SK-N-SH treated with all-trans-retinoic acid at 6 μM for 48 hours (cell line): ENCODE measurements around the gene GCC1.

Experiments used
- CREB5 ChIP-seq: fragments of 250-450 bp; sonication (Bioruptor Pico); IDR thresholded peaks from 2 replicates; pipeline ENCODE4 v1.5.1; 2020; ENCODE audit warnings: low read depth, mild to moderate bottlenecking, moderate library complexity
- CSDC2 ChIP-seq: fragments of 250-450 bp; sonication (Bioruptor Pico); IDR thresholded peaks from 2 replicates; pipeline ENCODE4 v1.5.0; 2020; ENCODE audit warnings: mild to moderate bottlenecking, moderate library complexity
- ESRRG ChIP-seq: fragments of 250-450 bp; sonication (Bioruptor Pico); IDR thresholded peaks from 2 replicates; pipeline ENCODE4 v1.6.1; 2021; ENCODE audit warnings: mild to moderate bottlenecking
- GLIS3 ChIP-seq: fragments of 250-450 bp; sonication (Bioruptor Pico); IDR thresholded peaks from 2 replicates; pipeline ENCODE4 v1.5.0; 2020; ENCODE audit warnings: mild to moderate bottlenecking, moderate library complexity
- OSR1 ChIP-seq: fragments of 250-450 bp; sonication (Bioruptor Pico); IDR thresholded peaks from 2 replicates; pipeline ENCODE4 v1.8.0; 2022; ENCODE audit warnings: moderate library complexity, mild to moderate bottlenecking, inconsistent platforms
- PATZ1 ChIP-seq: fragments of 250-450 bp; sonication (Bioruptor Pico); IDR thresholded peaks from 2 replicates; pipeline ENCODE4 v1.8.0; 2020; ENCODE audit warnings: mild to moderate bottlenecking, moderate library complexity, borderline replicate concordance
- POU6F1 ChIP-seq: fragments of 250-450 bp; sonication (Bioruptor Pico); IDR thresholded peaks from 2 replicates; pipeline ENCODE4 v1.8.0; 2021; ENCODE audit warnings: low read depth, mild to moderate bottlenecking, moderate library complexity, borderline replicate concordance
- ZFP3 ChIP-seq: fragments of 250-450 bp; sonication (Bioruptor Pico); IDR thresholded peaks from 2 replicates; pipeline ENCODE4 v1.5.0; 2020; ENCODE audit warnings: mild to moderate bottlenecking, moderate library complexity

GRCh38 chr7:127620406-127621233, 35.2 kb upstream of the GCC1 start:
- no peak for TF ChIP-seq PATZ1 (CRISPR knock-in tag)
- no peak for TF ChIP-seq CREB5 (CRISPR knock-in tag)
- TF ChIP-seq CSDC2 (CRISPR knock-in tag), result no peak
- no peak for TF ChIP-seq POU6F1 (CRISPR knock-in tag)
- no peak for TF ChIP-seq ESRRG
- no peak for TF ChIP-seq ZFP3 (CRISPR knock-in tag)
- no peak for TF ChIP-seq OSR1 (CRISPR knock-in tag)
- no peak for TF ChIP-seq GLIS3
